Smooth muscle cell (in vitro differentiated cells): ENCODE measurements around the gene DMBX1. TPM values are rescaled to one million over a fixed set of nuclear protein-coding genes. Genes with fewer than 3 reads are reported as not detected.

Source experiments
- DNase-seq: peaks from one replicate; lab custom pipeline; 2025; ENCODE audit not compliant: unreplicated experiment; lab: John Stamatoyannopoulos, UW
- H2AFZ ChIP-seq: fragments of 200-600 bp; sonication (generic); 2 replicates; pipeline ENCODE4 v1.6.0; 2016; ENCODE audit warnings: antibody characterized with exemption, low read depth, mild to moderate bottlenecking
- H3F3A ChIP-seq: fragments of 200-600 bp; sonication (generic); 2 replicates; pipeline ENCODE4 v1.6.0; 2017; ENCODE audit warnings: antibody characterized with exemption, low read depth
- H3K27ac ChIP-seq: fragments of 200-600 bp; sonication (generic); 2 replicates; pipeline ENCODE4 v1.5.1; 2016; ENCODE audit warnings: low read depth, mild to moderate bottlenecking
- H3K27me3 ChIP-seq: fragments of 200-600 bp; sonication (generic); 2 replicates; pipeline ENCODE4 v1.6.1; 2016; ENCODE audit warnings: low read depth, mild to moderate bottlenecking
- H3K36me3 ChIP-seq: fragments of 200-600 bp; sonication (generic); 2 replicates; pipeline ENCODE4 v1.5.1; 2016; ENCODE audit warnings: low read depth
- H3K4me1 ChIP-seq: fragments of 200-600 bp; sonication (generic); 2 replicates; pipeline ENCODE4 v1.5.1; 2016; ENCODE audit warnings: low read depth
- H3K4me2 ChIP-seq: fragments of 200-600 bp; sonication (generic); 2 replicates; pipeline ENCODE4 v1.6.0; 2016; ENCODE audit warnings: mild to moderate bottlenecking
- H3K4me3 ChIP-seq: fragments of 200-600 bp; sonication (generic); 2 replicates; pipeline ENCODE4 v1.5.1; 2016; ENCODE audit warnings: mild to moderate bottlenecking
- H3K79me2 ChIP-seq: fragments of 200-600 bp; sonication (generic); 2 replicates; pipeline ENCODE4 v1.6.0; 2016; ENCODE audit warnings: low read depth, mild to moderate bottlenecking
- H3K9ac ChIP-seq: fragments of 200-600 bp; sonication (generic); 2 replicates; pipeline ENCODE4 v1.6.0; 2016; ENCODE audit warnings: low read depth
- H3K9me3 ChIP-seq: fragments of 200-600 bp; sonication (generic); replicated peaks from 2 replicates; pipeline ENCODE4 v1.5.1; 2016; ENCODE audit warnings: low read depth
- H4K20me1 ChIP-seq: fragments of 200-600 bp; sonication (generic); 2 replicates; pipeline ENCODE4 v1.6.0; 2016; ENCODE audit warnings: low read depth
- CTCF ChIP-seq: fragments of 200-600 bp; sonication (generic); IDR thresholded peaks from 2 replicates; pipeline ENCODE4 v1.5.1; 2017; ENCODE audit warnings: borderline replicate concordance, mild to moderate bottlenecking, antibody characterized with exemption; ENCODE audit not compliant: insufficient read depth, poor library complexity, severe bottlenecking
- WGBS: methylation state at CpG from one replicate; pipeline ENCODE4 v1.1.7; 2016; ENCODE audit warnings: low lambda C conversion rate; 5-methylcytosine and 5-hydroxymethylcytosine counted together
- polyA plus RNA-seq: library from polyadenylated mRNA; unstranded; fragments of >200 nt; fragmentation: Nextera tagmentation; extraction: Ambion mirVana; gene quantifications from 2 replicates; pipeline ENCODE4 v1.2.1, GENCODE V29; 2016
- total RNA-seq: library from RNA; depleted of rRNA; stranded (reverse); fragments of >200 nt; gene quantifications from 2 replicates; pipeline ENCODE4 v1.2.3, GENCODE V29; 2014

The DMBX1 gene
- total and polyA plus RNA-seq, 2 experiments from 2014 or later: not detected

GRCh38 chr1:46473991-46474390 is 15.6 kb upstream of the DMBX1 start:
- DNase-seq: no peak
- peaks cover 70% of the 10 kb centered on the region for H3K27me3 ChIP-seq
- no peak overlapping the region for H3K9ac ChIP-seq
- H3K36me3 ChIP-seq: no peaks in the 10 kb centered on the region
- H3K79me2 ChIP-seq: no peaks in the 10 kb centered on the region
- no peaks in the 10 kb centered on the region for H3K9me3 ChIP-seq
- no peak overlapping the region for H3K4me3 ChIP-seq
- H2AFZ ChIP-seq: no peak overlapping the region
- TF ChIP-seq CTCF: no peak
- H3K27ac ChIP-seq: no peak overlapping the region
- H4K20me1 ChIP-seq: no peaks in the 10 kb centered on the region
- 62% methylated on average over 4 of the region's 4 CpGs for WGBS
- H3F3A ChIP-seq: no peaks in the 10 kb centered on the region
- H3K4me2 ChIP-seq: no peak overlapping the region
- no peaks in the 10 kb centered on the region for H3K4me1 ChIP-seq

GRCh38 chr1:46474570-46474969 is 15.1 kb upstream of the DMBX1 start:
- peaks cover 70% of the 10 kb centered on the region for H3K27me3 ChIP-seq

GRCh38 chr1:46476673-46477072 is 13.0 kb upstream of the DMBX1 start:
- no peaks in the 10 kb centered on the region for H3K36me3 ChIP-seq
- no peaks in the 10 kb centered on the region for H4K20me1 ChIP-seq
- H3K27me3 ChIP-seq: peaks cover 54% of the 10 kb centered on the region
- whole genome bisulfite sequencing: 62% methylated on average over 2 of the region's 2 CpGs
- H3F3A ChIP-seq: no peaks in the 10 kb centered on the region
- H3K4me3 ChIP-seq: no peak overlapping the region
- H3K4me1 ChIP-seq: peaks cover 16% of the 10 kb centered on the region
- H3K9me3 ChIP-seq: no peaks in the 10 kb centered on the region
- no peak overlapping the region for H2AFZ ChIP-seq
- H3K79me2 ChIP-seq: no peaks in the 10 kb centered on the region
- H3K27ac ChIP-seq: no peak overlapping the region
- H3K9ac ChIP-seq: no peak overlapping the region
- no peak for DNase-seq
- no peak for TF ChIP-seq CTCF
- no peak overlapping the region for H3K4me2 ChIP-seq

More at GRCh38 chr1:46474570-46474969, 15.1 kb upstream of the DMBX1 start:
- Histone ChIP-seq H3K9me3 (no peaks in the 10 kb centered on the region), H3K79me2 (no peaks in the 10 kb centered on the region), H3K36me3 (no peaks in the 10 kb centered on the region), H3F3A (no peaks in the 10 kb centered on the region), H3K27ac (no peak overlapping the region), H3K4me3 (no peak overlapping the region), H3K9ac (no peak overlapping the region), H2AFZ (no peak overlapping the region), H3K4me1 (no peaks in the 10 kb centered on the region), H3K4me2 (no peak overlapping the region), H4K20me1 (no peaks in the 10 kb centered on the region)
- TF ChIP-seq CTCF: no peak
- 70% methylated on average over 17 of the region's 20 CpGs for WGBS
- DNase-seq: no peak

DNA sequence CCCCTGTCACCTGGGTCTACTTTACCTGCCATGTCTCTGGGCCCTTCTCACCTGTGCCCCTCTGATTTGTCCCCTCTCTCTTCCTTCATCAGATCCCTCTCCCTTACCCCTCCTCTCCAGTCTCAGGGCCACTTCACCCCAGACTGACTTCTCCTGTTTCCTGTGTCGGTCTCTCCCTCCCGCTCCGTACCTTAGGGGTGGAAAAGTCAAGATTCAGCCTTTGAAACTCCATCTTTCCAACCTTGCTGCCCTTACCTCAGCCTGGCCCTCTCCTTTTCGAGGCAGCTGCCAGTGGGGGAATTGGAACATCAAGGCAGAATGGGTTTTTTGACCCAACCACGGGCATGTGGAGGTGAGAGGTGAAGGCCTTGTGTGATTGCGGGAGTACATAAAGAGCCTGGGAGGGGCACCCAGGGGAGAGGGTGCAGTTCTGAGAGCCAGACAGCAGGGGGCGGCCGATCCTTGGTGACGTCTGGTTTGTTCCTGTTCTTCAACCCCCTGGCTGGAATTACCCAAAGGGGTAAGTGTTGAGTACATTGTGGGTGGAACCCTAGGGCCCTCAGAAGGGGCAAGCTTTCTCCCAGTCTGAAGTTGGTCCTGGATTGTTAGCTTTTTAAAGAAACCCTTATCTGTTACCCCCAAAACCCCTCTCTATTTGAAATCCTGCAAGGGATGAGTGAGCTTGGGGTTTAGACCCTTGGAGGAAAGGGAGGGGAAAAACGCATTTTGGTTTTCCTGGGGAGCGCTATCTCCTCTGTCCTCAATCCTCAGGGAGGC is 12.3 kb upstream of the DMBX1 start:
- 35% methylated on average over 11 of the region's 11 CpGs for WGBS
- DNase-seq: peak; percentile 45
- peak; percentile 94 for TF ChIP-seq CTCF
- Histone ChIP-seq H3K9me3 (no peaks in the 10 kb centered on the region), H3K36me3 (no peaks in the 10 kb centered on the region), H3K27ac (no peak overlapping the region), H3K4me3 (no peak overlapping the region), H3F3A (no peaks in the 10 kb centered on the region), H3K4me1 (peaks cover 16% of the 10 kb centered on the region), H2AFZ (no peak overlapping the region), H3K9ac (no peak overlapping the region), H4K20me1 (no peaks in the 10 kb centered on the region), H3K79me2 (no peaks in the 10 kb centered on the region), H3K27me3 (peaks cover 56% of the 10 kb centered on the region), H3K4me2 (no peak overlapping the region)
